Gastroesophageal sphincter (tissue), 3 donors: ENCODE measurements around the gene ISG20.

Source experiments
- EP300 ChIP-seq: sonication (generic); formaldehyde crosslinking; IDR thresholded peaks from one replicate; pipeline ENCODE4 v1.6.1; 2017; ENCODE audit warnings: antibody characterized with exemption, mild to moderate bottlenecking
- POLR2A ChIP-seq, 2 donors: fragments of 450-650 bp; IDR thresholded peaks; one replicate each; pipeline ENCODE4 v1.6.1; 2017; ENCODE audit warnings: antibody characterized with exemption in 2 of 2, mild to moderate bottlenecking in 2 of 2, moderate library complexity in 1 of 2
- POLR2AphosphoS5 ChIP-seq: sonication (generic); formaldehyde crosslinking; IDR thresholded peaks from one replicate; pipeline ENCODE4 v1.6.1; 2017; ENCODE audit warnings: antibody characterized with exemption
- TF ChIP-seq, protein P1 (sequence below), 4 experiments: fragments of 200-600 bp in 2 of 4; fragments of 450-650 bp in 2 of 4; sonication (generic) in 1 of 4; IDR thresholded peaks; one replicate each; pipeline ENCODE4 v1.5.1; 2017 to 2019; ENCODE audit warnings: antibody characterized with exemption in 4 of 4, mild to moderate bottlenecking in 2 of 4, moderate library complexity in 2 of 4

DNA sequence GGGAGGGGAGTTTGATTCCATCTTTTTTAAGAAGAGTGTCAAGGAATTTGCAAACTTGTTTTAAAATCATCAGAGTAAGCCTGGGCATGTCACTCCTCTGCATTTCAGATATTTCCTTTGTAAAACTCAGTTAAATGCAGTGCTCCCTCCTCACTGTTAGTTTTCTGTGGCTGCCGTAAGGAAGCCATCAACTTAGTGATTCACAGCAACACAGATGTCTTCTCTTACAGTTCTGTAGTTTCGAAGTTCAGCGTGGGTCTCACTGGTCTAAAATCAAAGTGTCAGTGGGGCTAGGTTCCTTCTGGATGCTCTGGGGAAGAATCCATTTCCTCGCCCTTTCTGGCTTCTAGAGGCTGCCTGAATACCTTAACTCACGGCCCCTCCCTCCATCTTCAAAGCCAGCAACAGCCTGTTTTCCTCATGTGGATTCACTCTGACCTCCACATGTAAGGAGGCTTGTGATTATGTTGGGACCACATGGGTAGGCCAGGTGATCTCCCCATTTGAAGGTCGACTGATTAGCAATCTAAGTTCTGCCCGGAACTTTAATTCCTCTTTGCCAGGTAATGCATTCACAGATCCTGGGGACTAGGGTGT lies 12.4 kb downstream of the ISG20 start:
- TF ChIP-seq POLR2AphosphoS5 (no peak), POLR2A (IDR thresholded peaks at IDR 0.05) (no peak), EP300 (no peak)
- TF ChIP-seq, protein P1, sequence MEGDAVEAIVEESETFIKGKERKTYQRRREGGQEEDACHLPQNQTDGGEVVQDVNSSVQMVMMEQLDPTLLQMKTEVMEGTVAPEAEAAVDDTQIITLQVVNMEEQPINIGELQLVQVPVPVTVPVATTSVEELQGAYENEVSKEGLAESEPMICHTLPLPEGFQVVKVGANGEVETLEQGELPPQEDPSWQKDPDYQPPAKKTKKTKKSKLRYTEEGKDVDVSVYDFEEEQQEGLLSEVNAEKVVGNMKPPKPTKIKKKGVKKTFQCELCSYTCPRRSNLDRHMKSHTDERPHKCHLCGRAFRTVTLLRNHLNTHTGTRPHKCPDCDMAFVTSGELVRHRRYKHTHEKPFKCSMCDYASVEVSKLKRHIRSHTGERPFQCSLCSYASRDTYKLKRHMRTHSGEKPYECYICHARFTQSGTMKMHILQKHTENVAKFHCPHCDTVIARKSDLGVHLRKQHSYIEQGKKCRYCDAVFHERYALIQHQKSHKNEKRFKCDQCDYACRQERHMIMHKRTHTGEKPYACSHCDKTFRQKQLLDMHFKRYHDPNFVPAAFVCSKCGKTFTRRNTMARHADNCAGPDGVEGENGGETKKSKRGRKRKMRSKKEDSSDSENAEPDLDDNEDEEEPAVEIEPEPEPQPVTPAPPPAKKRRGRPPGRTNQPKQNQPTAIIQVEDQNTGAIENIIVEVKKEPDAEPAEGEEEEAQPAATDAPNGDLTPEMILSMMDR (IDR thresholded peaks at IDR 0.05), result no peak
